ENCODE data around the gene ABCA2. TPM values are rescaled to one million over a fixed set of nuclear protein-coding genes. Genes with fewer than 3 reads are reported as not detected.

Gene ABCA2
- total and polyA plus RNA-seq, 9 of the 15 experiments (the other 6 are each of a cell fraction or from before 2014, with no cell fraction given) = 0.69 to 16.3 (median 6.1) TPM; not detected in 2

- peaks cover 0 to 40% of the 10 kb centered on the region in 2 experiments; a peak in 2 of 5 replicates for H3K4me1 ChIP-seq (replicated peaks in 1 of 2; ENCODE audit: control insufficient read depth in 2 of 2, insufficient read depth in 2 of 2, low read length in 2 of 2)
- H3K36me3 ChIP-seq (ENCODE audit: control insufficient read depth, insufficient read depth, low read length) = peaks cover 33% of the 10 kb centered on the region; the same call in 2 of the 3 replicates
- TSS peak; percentile 45 for BruUV-seq (replicated peaks)
- H3K79me2 ChIP-seq (ENCODE audit: control insufficient read depth, insufficient read depth, low read length) = peaks cover 5% of the 10 kb centered on the region; the same call in 1 of the 3 replicates
- no peak overlapping the region for H3K4me2 ChIP-seq (ENCODE audit: insufficient read depth, low read length)
- 71% methylated on average over 13 of the region's 15 CpGs for WGBS (ENCODE audit: insufficient coverage, low coverage, missing lambda C conversion rate)
- H3K4me3 ChIP-seq = no peak overlapping the region
- intact Hi-C loops (cut with micrococcal nuclease) (no loop called here), in situ Hi-C loops (cut with MboI) (no loop called here)
- H3K9ac ChIP-seq (ENCODE audit: insufficient read depth in 1 of 2, low read depth in 2 of 2, low read length in 2 of 2) = no peak overlapping the region; a peak in 1 of 4 replicates
- no peak overlapping the region for H2AFZ ChIP-seq (ENCODE audit: low read depth, low read length)
- no peaks in the 10 kb centered on the region for H3K27me3 ChIP-seq (ENCODE audit: control insufficient read depth in 2 of 2, insufficient read depth in 2 of 2, low read length in 2 of 2)
- H3K27ac ChIP-seq (ENCODE audit: extremely low read depth, low read depth, low read length) = no peak overlapping the region
- no peak for DNase-seq (ENCODE audit: extremely low read depth in 1 of 4, low spot score in 3 of 4)
- 0 out of 2 replicates have a peak, but pooled peaks cover 8% of the 10 kb centered on the region for H4K20me1 ChIP-seq (replicated peaks; ENCODE audit: control insufficient read depth, insufficient read depth, low read length)
- ATAC-seq = no peak; the same call in 2 of the 3 replicates
- no peaks in the 10 kb centered on the region for H3K9me3 ChIP-seq (replicated peaks; ENCODE audit: control insufficient read depth, insufficient read depth, low read depth, low read length)
- POLR2A ChIA-PET = interaction anchor here (0.5 kb wide), 1 partner anchor 186 kb away, joined by 5 read pairs; no protein-coding TSS in a partner anchor
- no peaks in the 10 kb centered on the region for H3K9me1 ChIP-seq (ENCODE audit: control insufficient read depth, insufficient read depth, low read length)
- CTCF ChIA-PET (ENCODE audit: low intra/inter-chr PET ratio) = no interaction called here
- FAIRE-seq = no peak
- TF ChIP-seq DNMT1 (IDR thresholded peaks at IDR 0.05) = no peak
- TF ChIP-seq ZBTB34 (CRISPR knock-in tag; IDR thresholded peaks at IDR 0.05) = no peak
- no peak for TF ChIP-seq SNRNP70 (optimal IDR thresholded peaks at IDR 0.05; ENCODE audit: low read depth, low read length)
- no peak for TF ChIP-seq TRIM25 (IDR thresholded peaks at IDR 0.05; ENCODE audit: borderline replicate concordance)
- no peak for TF ChIP-seq MEIS2 (IDR thresholded peaks at IDR 0.05; ENCODE audit: partially characterized antibody)
- no peak for TF ChIP-seq ETS2 (tag; IDR thresholded peaks at IDR 0.05; ENCODE audit: borderline replicate concordance, poor library complexity, severe bottlenecking)
- no peak for TF ChIP-seq CBX5 (IDR thresholded peaks at IDR 0.05; ENCODE audit: borderline replicate concordance, low read depth)
- TF ChIP-seq NFIC (IDR thresholded peaks at IDR 0.05) = no peak
- TF ChIP-seq OTX1 (CRISPR knock-in tag; IDR thresholded peaks at IDR 0.05) = no peak
- TF ChIP-seq ZNF263 (CRISPR knock-in tag; IDR thresholded peaks at IDR 0.05; ENCODE audit: borderline replicate concordance) = no peak
Observed at GRCh38 chr9:137062384-137062783, 34.3 kb upstream of the ABCA2 start.
